Measurements from ENCODE around the gene FAM174C.
"Not testable (repeated sequence)": the region's sequence is repeated elsewhere in the genome, so short reads cannot be mapped to it uniquely, and the experiment has no call there.

FAM174C gene

DNA sequence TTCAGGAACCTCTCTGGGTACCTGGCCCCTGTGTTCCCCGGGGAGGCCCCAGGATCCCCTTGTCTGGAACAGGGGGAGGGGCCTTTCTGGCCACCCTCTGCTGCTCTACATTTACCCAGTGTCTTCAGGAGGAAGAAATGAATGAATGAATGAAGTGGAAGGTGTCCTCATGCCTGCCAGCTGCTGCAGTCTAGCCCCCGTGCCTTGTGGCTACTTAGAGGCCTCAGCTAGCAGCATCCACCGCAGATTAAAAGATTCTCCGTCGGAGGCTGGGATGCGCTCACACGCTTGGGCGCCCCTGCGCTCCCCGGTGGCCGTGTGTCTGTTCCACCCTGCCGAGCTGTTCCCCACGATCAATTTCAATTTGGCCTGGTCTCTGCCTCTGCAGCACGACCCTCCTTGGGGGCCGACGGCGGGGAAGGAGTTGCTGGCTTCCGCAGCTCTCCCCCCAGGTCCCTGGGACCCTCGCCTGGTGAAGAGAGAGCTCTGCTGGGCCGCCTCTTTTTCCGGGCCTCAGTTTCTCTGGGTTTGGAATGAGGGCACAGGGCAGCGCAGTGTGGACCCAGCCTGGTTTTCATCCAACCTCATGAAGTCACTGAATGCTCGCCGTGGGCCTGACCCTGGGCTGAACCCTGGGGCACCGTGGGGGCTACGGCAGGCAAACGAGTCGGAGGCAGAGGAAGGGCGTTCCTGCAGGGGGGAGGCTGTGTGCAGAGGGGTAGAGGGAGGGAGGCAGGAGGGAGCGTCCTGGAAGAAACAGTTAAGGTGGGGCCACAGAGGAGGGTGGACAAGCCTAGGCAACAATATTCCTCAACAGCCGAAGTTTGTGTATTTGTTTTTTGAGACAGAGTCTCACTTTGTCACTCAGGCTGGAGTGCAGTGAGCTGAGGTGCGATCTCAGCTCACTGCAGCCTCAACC, 38.6 kb downstream of the FAM174C start:
- DNase-seq (ENCODE audit: low read depth, low spot score): no peak
- H3K27ac ChIP-seq: no peak overlapping the region

DNA sequence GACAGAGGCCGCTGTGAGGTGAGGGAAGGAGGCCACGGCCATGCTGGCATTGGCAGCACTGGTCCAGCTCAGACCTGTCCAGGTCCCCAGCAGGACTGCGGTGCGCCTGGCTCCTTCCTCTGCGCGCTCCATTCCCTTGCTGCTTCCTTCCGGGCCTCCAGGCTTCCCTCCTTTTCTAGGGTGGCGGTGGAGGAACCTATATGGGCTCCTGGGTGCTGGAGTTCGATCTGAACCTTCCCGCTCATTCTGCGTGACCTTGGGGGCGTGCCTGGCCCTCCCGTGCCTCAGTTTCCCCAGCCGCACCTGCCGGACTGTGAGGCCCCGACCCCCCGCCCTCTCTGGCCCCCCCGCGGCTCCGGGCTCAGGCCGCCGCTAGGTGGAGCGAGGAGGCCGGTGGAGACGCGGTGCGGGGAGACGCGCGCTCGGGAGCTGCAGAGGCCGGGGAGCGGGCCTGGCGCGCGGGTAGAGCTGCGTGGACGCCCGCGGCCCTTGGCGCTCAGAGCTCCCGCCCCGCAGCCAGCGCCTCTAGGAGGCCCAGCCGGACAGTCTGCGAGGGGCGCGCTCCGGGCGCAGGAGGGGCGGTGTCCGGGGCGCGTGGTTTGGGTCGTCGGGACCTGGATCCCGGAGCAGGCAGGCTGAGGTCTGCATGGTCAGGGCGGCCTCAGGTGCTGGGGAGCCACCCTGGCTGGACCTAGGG, 40.3 kb downstream of the FAM174C start:
- DNase-seq (ENCODE audit: low read depth, low spot score): no peak
- no peak overlapping the region for H3K27ac ChIP-seq

DNA sequence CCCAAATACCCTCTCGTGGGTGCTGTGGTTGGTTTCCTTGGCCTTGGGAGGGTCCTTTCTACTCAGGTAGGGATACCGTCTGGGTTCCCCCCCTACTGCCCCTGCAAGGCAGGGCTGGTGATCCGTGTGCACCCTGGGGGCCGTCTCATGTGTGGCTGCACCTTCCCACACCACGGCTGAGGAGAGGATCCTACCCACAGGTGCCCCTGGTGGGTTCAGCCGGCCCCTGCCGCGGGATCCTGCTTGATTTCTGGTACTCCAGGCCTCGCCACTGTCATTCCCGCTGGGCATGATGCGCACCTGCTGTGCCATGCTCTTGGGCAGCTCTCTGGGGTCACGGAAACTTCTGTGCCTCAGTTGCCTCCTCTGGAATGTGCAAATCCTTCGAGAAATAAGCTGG, 41.1 kb downstream of the FAM174C start:
- no peak overlapping the region for H3K27ac ChIP-seq
- DNase-seq (ENCODE audit: low read depth, low spot score): no peak

DNA sequence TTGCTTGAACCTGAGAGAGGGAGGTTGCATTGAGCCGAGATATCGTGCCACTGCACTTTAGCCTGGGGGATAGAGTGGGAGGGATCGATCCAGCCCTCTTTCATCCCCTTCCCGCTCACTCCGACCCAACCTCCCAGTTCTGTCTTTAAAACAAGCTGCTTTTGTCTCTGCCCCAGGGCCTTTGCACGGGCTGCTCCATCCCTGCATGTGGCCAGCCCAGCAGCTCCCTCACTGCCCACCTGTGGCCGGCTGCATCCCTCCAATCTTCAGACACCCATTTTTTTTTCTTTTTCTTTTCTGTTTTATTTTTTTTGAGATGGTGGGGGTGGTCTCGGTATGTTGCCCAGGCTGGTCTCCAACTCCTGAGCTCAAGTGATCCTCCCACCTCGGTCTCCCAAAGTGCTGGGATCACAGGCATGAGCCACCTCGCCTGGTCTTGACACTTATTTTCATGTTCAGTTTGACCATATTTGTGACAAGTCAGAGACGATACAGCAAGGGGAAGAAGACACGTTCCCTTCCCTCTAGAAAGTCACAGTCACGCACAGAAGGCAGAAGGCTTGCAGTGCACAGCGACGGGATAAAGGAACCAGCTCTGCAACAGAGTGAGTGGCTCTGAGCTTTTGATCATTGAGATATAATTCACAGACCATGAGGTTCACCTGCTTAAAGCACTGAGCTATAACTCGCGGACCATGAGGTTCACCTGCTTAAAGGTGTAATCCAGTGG, 42.1 kb downstream of the FAM174C start:
- DNase-seq (ENCODE audit: low read depth, low spot score): no peak
- no peak overlapping the region for H3K27ac ChIP-seq

DNA sequence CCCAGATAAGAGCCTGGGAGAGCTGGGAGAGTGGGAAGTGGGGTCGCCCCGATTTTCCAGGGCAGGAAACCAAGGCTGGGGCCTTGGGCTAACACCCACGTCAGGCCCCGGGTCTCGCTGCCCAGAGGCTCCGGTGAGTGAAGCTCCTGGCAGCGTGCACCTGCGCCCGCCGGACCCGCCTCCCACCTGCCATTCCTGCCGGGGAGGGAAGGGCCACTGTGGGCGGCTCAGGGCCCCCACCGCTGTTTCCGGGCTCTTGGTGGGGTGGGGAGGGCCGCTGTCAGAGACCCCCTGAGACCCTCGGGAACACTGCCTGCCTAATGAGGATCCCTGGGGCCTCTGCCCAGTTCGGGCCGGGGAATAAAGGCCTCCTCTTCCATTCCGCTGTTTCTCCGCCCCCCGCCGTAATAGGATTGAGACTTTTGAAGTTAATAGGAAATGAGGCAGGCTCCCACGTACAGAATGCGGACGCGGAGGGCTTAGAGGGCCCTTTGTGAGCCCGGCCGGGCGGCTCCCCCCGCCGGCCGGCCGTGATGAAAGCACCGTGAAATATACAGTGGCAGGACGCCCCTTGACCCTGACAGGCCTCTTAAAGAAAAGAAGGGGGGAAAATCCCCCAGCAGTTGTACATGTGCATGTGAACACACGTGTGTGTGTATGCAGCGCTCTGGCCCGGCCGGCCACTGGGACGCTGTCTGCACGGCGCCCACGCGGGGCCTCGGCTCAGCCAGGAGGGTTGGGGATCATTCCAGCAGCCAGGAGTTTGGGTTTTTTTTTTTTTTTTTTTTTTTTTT, 43.5 kb downstream of the FAM174C start:
- DNase-seq (ENCODE audit: low read depth, low spot score): no peak
- no peak overlapping the region for H3K27ac ChIP-seq

DNA sequence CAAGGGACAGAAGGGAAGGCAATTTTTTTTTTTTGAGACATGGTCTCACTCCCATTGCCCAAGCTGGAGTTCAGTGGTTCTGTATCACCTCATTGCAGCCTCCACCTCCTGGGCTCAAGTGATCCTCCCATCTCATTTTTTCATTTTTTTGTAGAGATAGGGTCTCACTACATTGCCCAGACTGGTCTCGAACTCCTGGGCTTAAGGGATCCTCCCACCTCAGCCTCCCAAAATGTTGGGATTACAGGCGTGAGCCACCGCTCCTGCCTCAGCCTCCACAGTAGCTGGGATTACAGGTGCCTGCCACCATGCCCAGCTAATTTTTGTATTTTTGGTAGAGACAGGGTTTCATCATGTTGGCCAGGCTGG, 44.9 kb downstream of the FAM174C start:
- not testable (repeated sequence) for H3K27ac ChIP-seq

DNA sequence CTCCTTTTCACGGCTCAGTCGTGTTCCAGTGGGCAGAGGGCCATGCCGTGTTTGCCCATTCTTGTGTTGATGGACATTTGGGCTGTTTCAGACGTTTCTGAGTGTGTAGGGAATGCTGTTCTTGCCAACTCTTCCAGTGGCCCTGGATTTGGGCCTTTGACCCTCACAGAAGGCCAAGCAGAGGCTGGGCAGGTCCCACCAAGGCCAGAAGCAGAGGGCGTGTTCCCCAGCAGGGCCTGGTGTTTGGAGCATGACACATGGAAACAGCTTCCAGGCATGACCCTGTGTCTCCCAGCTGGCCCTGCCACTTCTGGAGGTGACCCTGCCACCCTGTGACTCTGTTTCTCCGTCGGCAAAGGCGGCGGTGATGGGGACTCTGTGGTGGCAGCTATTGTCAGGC, 46.2 kb downstream of the FAM174C start:
- no peak for DNase-seq (ENCODE audit: low read depth, low spot score)
- no peak overlapping the region for H3K27ac ChIP-seq

More for the DNA sequence above, 44.9 kb downstream of the FAM174C start:
- DNase-seq (ENCODE audit: low read depth, low spot score): not testable (repeated sequence)

- H3K27ac ChIP-seq: no peak overlapping the region
- no peak for DNase-seq (ENCODE audit: low read depth, low spot score)
These were observed 47.1 kb downstream of the FAM174C start for GRCh38 chr19:1322198-1322981.

DNA sequence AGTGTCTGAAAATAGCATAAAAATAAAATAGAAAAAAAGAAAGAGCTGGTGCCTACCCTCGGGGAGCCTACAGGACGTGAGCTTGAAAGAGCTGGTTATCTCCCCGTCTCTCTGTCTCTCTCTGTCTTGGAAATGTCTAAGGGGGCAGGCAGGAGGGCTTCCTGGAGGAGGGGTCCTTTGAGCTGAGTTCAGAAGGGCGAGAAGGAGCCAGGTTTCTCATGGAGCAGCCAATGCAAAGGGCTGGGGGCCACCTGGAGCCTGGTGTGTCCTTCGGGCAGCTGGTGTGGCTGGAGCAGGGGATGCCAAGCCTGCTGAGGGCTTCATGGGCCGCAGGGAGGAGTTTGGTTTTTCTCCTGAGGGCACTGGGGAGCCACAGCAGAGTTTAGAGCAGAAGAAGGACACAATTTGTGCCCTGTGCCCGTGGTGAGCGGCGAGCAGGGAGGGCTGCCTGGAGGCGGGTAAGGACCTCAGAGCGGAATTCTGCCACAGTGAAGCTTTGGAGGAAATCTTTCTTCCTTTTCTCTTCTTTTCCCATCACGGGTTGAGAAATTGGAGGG, 49.0 kb downstream of the FAM174C start:
- no peak for DNase-seq (ENCODE audit: low read depth, low spot score)
- no peak overlapping the region for H3K27ac ChIP-seq

DNA sequence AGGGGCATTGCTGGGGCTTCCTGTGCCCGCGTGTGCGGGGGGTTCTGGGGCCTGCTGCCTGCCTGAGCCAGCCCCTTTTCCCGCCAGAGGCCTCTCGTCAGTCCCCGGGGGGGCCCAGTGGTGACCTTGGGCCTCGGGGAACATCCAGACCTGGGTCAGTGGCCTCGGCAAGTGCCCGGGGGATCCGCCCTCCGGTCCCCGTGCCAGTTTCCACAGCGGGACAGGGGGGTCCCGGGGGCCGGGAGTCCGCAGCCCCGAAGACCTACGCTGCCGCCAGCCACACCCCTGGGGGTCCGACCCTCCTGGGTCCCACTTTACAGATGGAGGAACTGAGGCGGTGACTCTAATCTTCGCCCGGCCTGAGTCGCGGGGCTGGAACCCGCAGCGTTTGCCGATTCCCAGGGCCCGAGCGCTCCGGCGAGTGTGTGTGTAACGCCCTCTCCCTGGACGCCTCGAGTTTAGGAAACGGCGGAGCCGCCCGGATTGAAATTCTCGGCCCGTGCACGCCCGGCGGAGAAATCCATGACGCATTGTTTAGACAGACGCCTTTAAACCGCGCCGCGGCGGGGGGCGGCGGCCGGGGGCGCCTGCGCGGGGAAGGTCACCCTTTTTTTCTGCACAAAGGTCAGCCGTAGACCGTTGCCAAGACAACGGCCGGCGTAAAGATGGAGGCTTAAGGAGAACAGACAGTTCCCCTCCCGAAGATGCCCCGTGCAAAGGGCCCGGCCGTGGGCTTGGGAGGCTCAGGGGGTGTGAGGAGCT, 49.7 kb downstream of the FAM174C start:
- H3K27ac ChIP-seq: no peak overlapping the region
- no peak for DNase-seq (ENCODE audit: low read depth, low spot score)

- no peak overlapping the region for H3K27ac ChIP-seq
- DNase-seq (ENCODE audit: low read depth, low spot score): no peak
These were observed 50.4 kb downstream of the FAM174C start for GRCh38 chr19:1325568-1326294.

DNA sequence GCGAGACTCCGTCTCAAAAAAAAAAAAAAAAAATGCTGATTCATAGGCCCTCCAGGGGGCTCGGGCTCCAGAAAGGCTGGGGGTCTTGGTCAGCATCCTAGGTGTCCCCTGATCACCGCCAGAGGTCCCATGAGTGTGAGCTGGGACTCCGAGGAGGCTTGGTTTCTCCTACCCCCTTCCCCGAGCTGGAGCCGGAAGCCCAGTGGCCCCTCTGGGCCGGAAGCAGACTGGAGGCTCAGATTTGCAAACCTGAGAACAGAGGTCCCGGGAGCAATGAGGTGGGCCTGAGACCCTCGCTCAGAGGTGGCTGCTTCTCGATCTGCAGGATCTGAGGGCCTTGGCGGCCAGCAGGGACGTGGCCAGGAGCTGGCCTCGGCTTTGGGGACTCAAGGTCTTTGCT, 51.8 kb downstream of the FAM174C start:
- H3K27ac ChIP-seq: no peak overlapping the region
- DNase-seq (ENCODE audit: low read depth, low spot score): no peak
